Hepatocyte (in vitro differentiated cells): Measurements from ENCODE around the gene SLC14A1.

Experiments used
- EZH2phosphoT487 ChIP-seq: fragments of 200-600 bp; sonication (generic); IDR thresholded peaks from one replicate; pipeline ENCODE4 v1.6.1; 2018; ENCODE audit warnings: antibody characterized with exemption, mild to moderate bottlenecking, low read depth, moderate library complexity; ENCODE audit not compliant: unreplicated experiment, severe bottlenecking
- TF ChIP-seq, protein P1 (sequence below): fragments of 200-600 bp; sonication (generic); IDR thresholded peaks from 2 replicates; pipeline ENCODE4 v1.5.1; 2016; ENCODE audit warnings: antibody characterized with exemption, mild to moderate bottlenecking; ENCODE audit not compliant: poor library complexity

- TF ChIP-seq, protein P1, sequence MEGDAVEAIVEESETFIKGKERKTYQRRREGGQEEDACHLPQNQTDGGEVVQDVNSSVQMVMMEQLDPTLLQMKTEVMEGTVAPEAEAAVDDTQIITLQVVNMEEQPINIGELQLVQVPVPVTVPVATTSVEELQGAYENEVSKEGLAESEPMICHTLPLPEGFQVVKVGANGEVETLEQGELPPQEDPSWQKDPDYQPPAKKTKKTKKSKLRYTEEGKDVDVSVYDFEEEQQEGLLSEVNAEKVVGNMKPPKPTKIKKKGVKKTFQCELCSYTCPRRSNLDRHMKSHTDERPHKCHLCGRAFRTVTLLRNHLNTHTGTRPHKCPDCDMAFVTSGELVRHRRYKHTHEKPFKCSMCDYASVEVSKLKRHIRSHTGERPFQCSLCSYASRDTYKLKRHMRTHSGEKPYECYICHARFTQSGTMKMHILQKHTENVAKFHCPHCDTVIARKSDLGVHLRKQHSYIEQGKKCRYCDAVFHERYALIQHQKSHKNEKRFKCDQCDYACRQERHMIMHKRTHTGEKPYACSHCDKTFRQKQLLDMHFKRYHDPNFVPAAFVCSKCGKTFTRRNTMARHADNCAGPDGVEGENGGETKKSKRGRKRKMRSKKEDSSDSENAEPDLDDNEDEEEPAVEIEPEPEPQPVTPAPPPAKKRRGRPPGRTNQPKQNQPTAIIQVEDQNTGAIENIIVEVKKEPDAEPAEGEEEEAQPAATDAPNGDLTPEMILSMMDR, result no peak
- no peak for TF ChIP-seq EZH2phosphoT487
Observed at GRCh38 chr18:45765796-45766195, 41.8 kb downstream of the SLC14A1 start.
